ENCODE results near the gene LMAN2.
"Not testable (repeated sequence)": the region's sequence is repeated elsewhere in the genome, so short reads cannot be mapped to it uniquely, and the experiment has no call there.

The LMAN2 gene

GRCh38 chr5:177365845-177366527 lies 14.5 kb upstream of the LMAN2 start:
- DNase-seq (ENCODE audit: low read depth, low spot score): no peak

DNA sequence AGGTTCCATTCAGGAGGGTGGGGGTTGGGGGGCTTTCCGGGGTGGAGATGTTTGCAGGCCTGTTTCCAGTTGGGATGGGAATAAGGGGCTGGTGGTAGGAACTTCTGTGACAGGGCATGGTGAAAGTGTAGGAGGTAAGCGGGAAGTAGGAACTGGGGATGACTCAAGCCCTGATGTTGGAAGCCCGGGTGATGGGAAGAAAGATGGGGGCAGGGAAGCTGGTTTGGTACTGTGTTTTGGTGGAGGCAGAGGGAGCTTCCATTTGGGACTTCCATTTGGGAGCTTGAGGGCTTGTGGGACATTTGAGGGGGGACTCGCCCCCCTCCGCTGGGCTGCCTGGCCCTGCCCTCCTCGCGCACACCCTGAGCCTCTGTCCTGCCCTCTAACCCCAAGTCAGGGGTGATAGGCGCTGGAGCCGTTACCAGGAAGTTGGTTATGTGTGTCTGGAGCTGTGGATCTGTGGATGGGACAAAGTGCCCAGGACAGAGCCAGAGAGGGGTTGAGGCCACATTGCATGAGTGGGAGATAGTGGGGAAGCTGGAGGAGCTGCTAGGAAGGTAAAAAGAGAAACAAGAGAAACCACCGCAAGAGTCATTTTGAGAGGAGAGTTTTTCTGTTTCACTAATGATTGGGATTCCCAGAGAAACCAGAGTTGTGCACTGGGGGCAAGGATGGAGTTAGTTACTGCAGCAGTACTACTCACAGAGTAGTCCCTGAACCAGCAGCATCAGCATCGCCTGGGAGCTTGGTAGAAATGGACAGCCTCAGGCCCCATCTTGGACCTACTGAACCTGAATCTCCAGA lies 12.9 kb upstream of the LMAN2 start:
- no peak for DNase-seq (ENCODE audit: low read depth, low spot score)

DNA sequence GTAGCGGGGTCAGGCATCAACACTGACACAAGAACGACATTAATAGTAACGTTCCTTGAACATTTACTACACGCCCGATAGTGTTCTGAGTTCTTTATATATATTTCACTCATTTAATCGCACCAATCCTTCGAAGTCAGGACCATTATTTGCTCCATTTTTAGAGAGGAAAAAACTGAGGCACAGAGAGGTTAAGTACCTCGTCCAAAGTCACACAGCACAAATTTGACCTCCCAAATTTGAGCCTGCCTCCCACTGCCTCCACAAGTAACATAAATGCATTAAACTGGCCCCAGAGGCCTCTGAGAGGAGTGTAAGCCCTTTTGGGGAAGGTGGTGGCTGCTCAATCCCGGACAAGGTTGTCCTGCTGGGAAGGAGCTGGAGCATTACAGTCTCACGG lies 12.1 kb upstream of the LMAN2 start:
- DNase-seq (ENCODE audit: low read depth, low spot score): no peak

- DNase-seq (ENCODE audit: low read depth, low spot score): peak; percentile 40
These were observed 11.4 kb upstream of the LMAN2 start for GRCh38 chr5:177362610-177363507.

GRCh38 chr5:177362292-177362609 lies 10.8 kb upstream of the LMAN2 start:
- no peak for DNase-seq (ENCODE audit: low read depth, low spot score)

DNA sequence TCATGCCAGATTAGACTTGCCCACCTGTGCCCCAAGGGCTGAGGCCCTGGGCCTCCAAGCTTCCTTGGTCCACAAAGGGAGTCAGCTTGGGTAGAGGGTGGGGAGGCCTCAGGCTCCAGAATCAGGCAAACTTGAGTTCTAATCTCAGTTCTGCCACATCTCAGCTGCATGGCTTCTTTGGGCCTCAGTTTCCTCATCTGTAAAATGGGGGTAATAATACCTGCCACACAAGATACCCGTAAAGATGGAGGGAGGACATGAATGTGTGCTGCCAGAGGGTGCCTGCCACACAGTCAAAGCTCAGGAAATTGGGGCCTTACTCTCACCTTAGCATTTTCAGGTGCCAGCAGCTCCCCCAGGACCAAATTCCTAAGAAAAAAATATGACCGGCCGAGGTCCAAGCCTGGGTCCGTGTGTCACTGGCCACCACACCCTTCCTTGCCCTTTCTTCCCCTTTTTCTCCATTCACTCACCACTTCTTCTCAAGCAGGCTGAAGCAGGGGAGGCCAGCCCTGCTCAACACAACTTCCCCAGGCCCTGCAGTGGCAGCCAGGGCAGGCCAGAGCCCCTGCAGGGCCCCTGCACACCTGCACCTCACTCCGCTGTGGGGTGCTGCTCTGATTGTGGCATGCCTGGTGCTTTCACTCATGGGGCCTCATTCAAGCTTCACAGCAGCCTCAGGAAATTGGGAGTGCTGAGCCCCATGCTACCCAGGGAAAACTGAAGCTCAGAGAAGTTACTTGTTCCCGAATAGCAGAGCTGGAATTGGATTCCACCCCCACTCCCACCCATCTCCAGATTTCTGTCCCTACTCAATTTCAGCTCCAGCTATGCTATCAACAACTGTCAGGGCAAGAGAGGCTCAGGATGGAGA lies 10.2 kb upstream of the LMAN2 start:
- no peak for DNase-seq (ENCODE audit: low read depth, low spot score)

DNA sequence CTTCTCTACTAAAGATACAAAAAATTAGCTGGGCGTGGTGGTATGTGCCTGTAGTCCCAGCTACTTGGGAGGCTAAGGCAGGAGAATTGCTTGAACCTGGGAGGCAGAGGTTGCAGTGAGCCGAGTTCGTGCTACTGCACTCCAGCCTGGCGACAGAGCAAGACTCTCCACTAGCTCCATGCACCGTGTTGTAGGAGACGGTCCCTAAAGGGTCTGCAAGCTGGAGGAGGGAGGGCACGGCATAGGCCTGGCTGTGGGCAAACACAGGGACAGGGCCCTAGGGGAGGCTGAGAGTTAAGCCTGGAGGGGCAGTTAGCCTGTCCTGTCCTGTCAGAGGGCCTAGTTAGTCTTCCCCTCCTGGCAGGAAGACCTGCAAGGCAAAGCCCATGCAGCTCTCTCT lies 9.3 kb upstream of the LMAN2 start:
- not testable (repeated sequence) for DNase-seq (ENCODE audit: low read depth, low spot score)

GRCh38 chr5:177359860-177360259 lies 8.4 kb upstream of the LMAN2 start:
- DNase-seq (ENCODE audit: low read depth, low spot score): no peak

DNA sequence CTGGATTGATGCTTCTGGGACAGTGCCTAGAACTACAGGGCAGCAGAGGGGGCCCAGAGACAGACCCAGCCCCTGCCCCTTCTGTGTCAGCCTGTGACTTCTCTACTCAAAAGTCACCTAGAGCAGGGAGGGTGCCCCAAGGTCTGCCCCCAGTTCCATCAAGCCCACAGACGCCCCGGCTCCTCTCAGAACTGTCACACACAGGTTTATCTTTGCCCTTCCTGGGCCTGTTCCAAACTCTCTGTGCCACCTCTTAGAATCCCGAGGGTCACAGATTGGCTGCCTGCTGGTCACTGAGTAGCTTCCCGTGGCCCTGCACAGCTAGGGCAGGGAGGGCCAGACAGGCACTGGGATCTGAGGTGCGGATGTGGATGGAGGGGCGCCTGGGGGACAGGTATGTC lies 8.0 kb upstream of the LMAN2 start:
- DNase-seq (ENCODE audit: low read depth, low spot score): no peak

DNA sequence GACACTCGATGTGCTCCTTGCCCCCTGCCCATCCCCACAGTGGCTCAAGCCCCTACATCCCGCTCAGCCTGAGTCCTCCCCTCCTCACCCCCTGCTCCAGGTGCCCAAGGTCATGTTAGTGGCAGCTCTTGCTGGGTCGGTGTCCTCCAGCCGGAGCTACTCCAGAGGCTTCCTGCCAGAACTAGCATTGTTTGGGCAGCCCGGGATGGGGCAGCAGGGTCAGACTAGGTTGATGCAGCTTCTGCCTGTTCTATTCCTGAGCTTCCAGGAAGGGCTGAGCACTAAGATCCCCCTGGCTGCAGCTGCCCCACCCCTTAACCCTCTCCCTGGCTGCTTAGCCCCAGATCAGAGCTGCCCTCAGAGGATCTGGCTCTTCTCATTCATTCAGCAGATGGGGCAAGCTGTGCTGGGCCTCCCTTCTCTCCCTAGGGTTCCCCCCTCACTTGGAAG lies 6.9 kb upstream of the LMAN2 start:
- DNase-seq (ENCODE audit: low read depth, low spot score): no peak

DNA sequence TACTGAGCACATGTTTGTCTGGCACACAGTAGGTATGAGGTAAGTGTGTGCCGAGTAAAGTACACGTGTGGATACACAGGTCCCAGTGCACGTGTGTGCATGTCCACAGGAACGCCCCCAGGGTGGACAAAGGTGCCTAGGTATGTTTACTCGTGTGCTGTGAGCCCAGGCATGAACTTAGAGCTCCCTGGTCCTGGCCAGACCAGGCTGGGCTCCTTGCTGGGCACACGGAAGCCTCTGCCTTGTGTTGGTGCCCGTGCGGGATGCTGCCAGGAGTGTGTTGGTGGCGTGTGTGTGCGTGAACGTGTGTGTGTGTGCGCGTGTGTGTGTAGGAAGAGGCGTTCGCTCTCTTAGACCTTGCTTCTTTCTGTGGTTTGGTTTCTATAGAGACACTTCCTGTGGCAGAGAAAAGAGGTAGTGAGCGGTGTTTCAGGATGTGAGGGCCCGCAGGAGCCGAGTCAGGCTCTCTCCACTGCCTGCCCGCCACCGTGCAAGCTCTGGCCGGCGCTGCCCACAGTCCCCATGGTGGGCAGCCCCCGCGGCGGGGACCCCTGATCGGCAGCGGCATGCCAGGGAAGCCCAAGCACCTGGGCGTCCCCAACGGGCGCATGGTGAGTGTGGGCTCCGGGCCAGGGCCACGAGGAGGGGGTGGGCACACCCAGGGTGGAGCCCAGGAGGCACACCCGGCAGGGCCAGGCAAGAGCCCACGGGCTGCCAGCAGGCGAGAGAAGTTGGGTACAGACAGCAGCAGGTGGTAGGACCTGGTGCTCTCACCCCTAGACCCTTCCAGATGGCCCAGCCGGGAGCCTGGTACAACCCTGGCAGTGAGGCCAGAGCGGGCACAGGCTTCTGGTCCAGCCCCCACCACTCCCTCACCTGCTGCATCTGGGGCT lies 6.2 kb upstream of the LMAN2 start, which contains the start of gene RGS14:
Gene RGS14 (plus strand): TSS at position 466 of the 893 bp plus-strand sequence. CDS start 101 bp downstream, at position 567.
- DNase-seq (ENCODE audit: low read depth, low spot score): peak; percentile 48

GRCh38 chr5:177357146-177357458 lies 5.6 kb upstream of the LMAN2 start:
- DNase-seq (ENCODE audit: low read depth, low spot score): no peak

DNA sequence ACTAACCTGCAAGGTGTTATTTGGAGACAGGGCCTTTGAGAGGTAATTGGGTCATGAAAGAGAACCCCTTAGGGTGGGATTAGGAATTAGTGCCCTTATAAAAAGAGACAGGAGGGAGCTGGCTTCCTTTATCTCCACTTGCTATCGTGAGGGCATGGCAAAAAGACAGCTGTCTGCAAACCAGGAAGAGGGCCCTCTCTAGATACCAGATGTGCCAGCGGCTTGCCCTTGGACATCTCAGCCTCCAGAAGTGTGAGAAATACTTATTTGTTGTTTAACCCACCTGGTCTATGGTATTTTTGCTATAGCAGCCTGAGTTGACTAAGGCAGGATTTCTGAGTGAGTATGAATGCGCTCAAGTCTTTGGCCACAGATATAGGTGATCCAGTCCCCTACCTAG lies 5.3 kb upstream of the LMAN2 start:
- DNase-seq (ENCODE audit: low read depth, low spot score): no peak

DNA sequence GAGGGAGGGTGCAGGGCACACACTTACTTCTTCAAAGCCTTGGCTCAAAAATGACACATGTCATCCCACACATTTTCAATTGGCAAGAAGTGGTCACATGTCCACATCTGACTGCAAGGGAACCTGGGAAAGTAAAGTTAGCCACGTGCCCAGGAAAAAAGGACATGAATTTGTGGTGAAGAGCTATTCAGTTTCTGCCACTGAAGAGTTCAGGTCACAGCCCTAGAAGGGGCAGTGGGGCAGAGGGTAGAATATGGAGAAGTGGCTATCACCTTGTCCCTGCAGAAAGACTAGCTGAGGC lies 4.3 kb upstream of the LMAN2 start:
- DNase-seq (ENCODE audit: low read depth, low spot score): no peak

GRCh38 chr5:177355162-177355867 lies 3.8 kb upstream of the LMAN2 start:
- DNase-seq (ENCODE audit: low read depth, low spot score): no peak

DNA sequence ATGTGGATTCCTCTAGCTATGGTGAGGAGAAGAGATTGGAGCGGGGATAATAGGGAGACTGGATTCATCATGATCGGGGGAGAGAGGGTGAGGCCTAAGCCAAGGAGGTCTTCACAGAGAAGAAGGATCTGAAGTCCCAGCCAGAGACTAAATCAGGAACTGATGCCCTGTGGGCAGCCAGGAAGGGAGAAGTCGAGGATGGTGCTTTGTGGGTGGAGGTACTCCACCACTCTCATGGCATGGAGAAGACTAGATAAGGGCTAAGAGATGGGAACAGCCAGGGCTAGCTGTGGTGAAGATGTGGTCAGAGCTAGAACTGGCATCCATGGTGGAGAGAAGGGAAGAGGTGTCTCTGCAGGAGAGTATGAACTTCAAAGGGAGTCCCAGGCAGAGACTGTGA lies 3.2 kb upstream of the LMAN2 start:
- no peak for DNase-seq (ENCODE audit: low read depth, low spot score)

DNA sequence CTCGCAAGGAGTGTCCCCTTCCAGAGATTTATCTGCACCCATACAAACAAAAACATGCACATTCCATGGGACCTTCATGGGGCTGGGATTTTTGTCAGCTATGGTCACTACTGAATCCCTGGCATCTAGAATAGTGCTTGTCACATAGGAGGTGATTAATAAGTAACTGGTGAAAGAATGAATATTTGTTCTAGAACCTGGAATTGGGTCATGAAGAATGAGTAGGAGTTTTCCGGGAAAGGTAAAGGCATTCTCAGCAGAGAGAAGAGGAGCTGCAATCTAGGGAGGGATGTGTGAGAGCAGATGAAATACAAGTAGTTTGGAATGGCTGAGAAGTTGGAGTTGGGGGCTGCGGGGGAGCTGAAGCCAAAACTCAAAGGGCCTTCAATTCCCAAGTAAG lies 2.8 kb upstream of the LMAN2 start:
- no peak for DNase-seq (ENCODE audit: low read depth, low spot score)

GRCh38 chr5:177353093-177353492 lies 1.6 kb upstream of the LMAN2 start:
- no peak for DNase-seq (ENCODE audit: low read depth, low spot score)

DNA sequence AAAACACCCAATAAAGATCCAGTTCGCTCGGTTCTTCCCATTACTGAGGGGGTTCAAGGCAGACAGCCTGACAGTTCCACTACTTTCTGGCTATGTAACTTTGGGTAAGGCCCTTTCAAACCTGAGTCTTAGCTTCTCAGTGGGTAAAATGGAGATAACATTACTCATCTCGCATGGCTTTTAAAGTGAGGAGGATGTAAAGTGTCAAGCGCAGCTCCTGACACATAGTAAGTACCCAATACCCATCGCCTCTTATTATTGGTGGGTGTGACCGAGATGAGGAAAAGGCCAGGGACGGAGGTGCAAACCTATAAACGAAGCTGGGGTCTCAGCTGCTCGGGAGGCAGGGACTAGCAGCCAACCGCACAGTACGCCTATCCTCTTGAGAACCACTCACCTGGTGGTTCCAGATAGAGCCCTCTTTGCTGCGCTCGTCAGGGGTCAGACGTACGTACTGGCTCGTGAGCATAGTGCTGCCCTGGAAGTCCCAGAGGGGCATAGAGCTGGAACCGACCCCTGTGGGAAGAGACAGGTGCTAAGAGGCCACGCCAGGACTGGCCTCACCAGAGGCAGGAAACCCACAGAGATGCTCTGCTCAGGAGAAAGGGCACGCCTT lies 584 bp downstream of the LMAN2 start:
- DNase-seq (ENCODE audit: low read depth, low spot score): no peak

GRCh38 chr5:177349762-177350161 lies 1.7 kb downstream of the LMAN2 start:
- no peak for DNase-seq (ENCODE audit: low read depth, low spot score)

Measured in activated CD4-positive, CD25-positive, alpha-beta regulatory T cell treated with anti-CD3 and anti-CD28 coated beads, Interleukin-2, amount 50 U/mL, for 16 hours (primary cell).